ENCODE results near the gene BET1L.
"Not testable (repeated sequence)": the region's sequence is repeated elsewhere in the genome, so short reads cannot be mapped to it uniquely, and the experiment has no call there.

Gene BET1L

GRCh38 chr11:207208-207862 lies at the start of gene BET1L, which contains the start of gene RIC8A:
Gene BET1L, minus strand, starts transcription at chr11:207399. Its CDS starts 78 bp downstream, at chr11:207321.
Gene RIC8A, plus strand, starts transcription at chr11:207708. Its CDS starts 1,147 bp downstream, at chr11:208855.
- peak; percentile 94 for DNase-seq

- no peak for DNase-seq
Measured at GRCh38 chr11:255816-256215, 48.6 kb upstream of the BET1L start.

- no peak for DNase-seq
Measured at GRCh38 chr11:255176-255575, 48.0 kb upstream of the BET1L start.

GRCh38 chr11:253886-254270 lies 46.7 kb upstream of the BET1L start:
- DNase-seq, result no peak

- no peak for DNase-seq
Measured at GRCh38 chr11:253160-253885, 46.1 kb upstream of the BET1L start.

GRCh38 chr11:252666-253065 lies 45.5 kb upstream of the BET1L start:
- DNase-seq, result no peak

GRCh38 chr11:251550-251949 lies 44.4 kb upstream of the BET1L start:
- no peak for DNase-seq

- DNase-seq, result peak; percentile 84
Measured at GRCh38 chr11:250740-251299, 43.6 kb upstream of the BET1L start.

- DNase-seq, result no peak
Measured at GRCh38 chr11:250274-250673, 43.1 kb upstream of the BET1L start.

- DNase-seq, result no peak
Measured at GRCh38 chr11:249062-249461, 41.9 kb upstream of the BET1L start.

GRCh38 chr11:244376-244775 lies 37.2 kb upstream of the BET1L start:
- no peak for DNase-seq

- no peak for DNase-seq
Measured at GRCh38 chr11:241634-242033, 34.4 kb upstream of the BET1L start.

- no peak for DNase-seq
Measured at GRCh38 chr11:240315-240714, 33.1 kb upstream of the BET1L start.

GRCh38 chr11:238346-238745 lies 31.1 kb upstream of the BET1L start:
- DNase-seq, result not testable (repeated sequence)

- DNase-seq, result peak; percentile 87
Measured at GRCh38 chr11:236774-237767, 29.9 kb upstream of the BET1L start, which contains the start of gene PSMD13. Gene PSMD13, plus strand, starts transcription at chr11:236976. Its CDS starts 74 bp downstream, at chr11:237050.

- peak; percentile 77 for DNase-seq
Measured at GRCh38 chr11:235997-236773, 29.0 kb upstream of the BET1L start, which contains the start of gene SIRT3. Gene SIRT3, minus strand, starts transcription at chr11:236342. Its CDS starts 14 bp downstream, at chr11:236328.

- peak; percentile 59 for DNase-seq
Measured at GRCh38 chr11:235609-235996, 28.4 kb upstream of the BET1L start.

GRCh38 chr11:235180-235579 lies 28.0 kb upstream of the BET1L start:
- DNase-seq, result no peak

GRCh38 chr11:232783-233565 lies 25.8 kb upstream of the BET1L start:
- no peak for DNase-seq

- no peak for DNase-seq
Measured at GRCh38 chr11:230431-230830, 23.2 kb upstream of the BET1L start.

- DNase-seq, result no peak
Measured at GRCh38 chr11:227824-228379, 20.7 kb upstream of the BET1L start.

Measured in activated CD8-positive, alpha-beta memory T cell treated with anti-CD3 and anti-CD28 coated beads, Interleukin-2, amount 50 U/mL, for 4 hours (primary cell).